ENCODE data around the gene TPTE2.
"Not testable (repeated sequence)": the region's sequence is repeated elsewhere in the genome, so short reads cannot be mapped to it uniquely, and the experiment has no call there.

Gene TPTE2

GRCh38 chr13:19567820-19568534 lies 6.6 kb upstream of the TPTE2 start:
- no peak for DNase-seq (ENCODE audit: low spot score)

GRCh38 chr13:19561585-19561984 lies 253 bp upstream of the TPTE2 start:
- DNase-seq (ENCODE audit: low spot score): no peak

- DNase-seq (ENCODE audit: low spot score): not testable (repeated sequence)
Observed at GRCh38 chr13:19560672-19561071, 660 bp downstream of the TPTE2 start.

GRCh38 chr13:19559739-19560138 lies 1.6 kb downstream of the TPTE2 start:
- not testable (repeated sequence) for DNase-seq (ENCODE audit: low spot score)

- DNase-seq (ENCODE audit: low spot score): not testable (repeated sequence)
Observed at GRCh38 chr13:19557287-19557686, 4.0 kb downstream of the TPTE2 start.

- not testable (repeated sequence) for DNase-seq (ENCODE audit: low spot score)
Observed at GRCh38 chr13:19549245-19549644, 12.1 kb downstream of the TPTE2 start.

- DNase-seq (ENCODE audit: low spot score): not testable (repeated sequence)
Observed at GRCh38 chr13:19525634-19526033, 35.7 kb downstream of the TPTE2 start.

GRCh38 chr13:19519049-19519448 lies 42.3 kb downstream of the TPTE2 start:
- no peak for DNase-seq (ENCODE audit: low spot score)

- DNase-seq (ENCODE audit: low spot score): not testable (repeated sequence)
Observed at GRCh38 chr13:19507623-19508022, 53.7 kb downstream of the TPTE2 start.

- DNase-seq (ENCODE audit: low spot score): not testable (repeated sequence)
Observed at GRCh38 chr13:19460126-19460525, 101.2 kb downstream of the TPTE2 start.

GRCh38 chr13:19439056-19439686 lies 122.2 kb downstream of the TPTE2 start:
- not testable (repeated sequence) for DNase-seq (ENCODE audit: low spot score)

- DNase-seq (ENCODE audit: low spot score): not testable (repeated sequence)
Observed at GRCh38 chr13:19437780-19438179, 123.6 kb downstream of the TPTE2 start.

GRCh38 chr13:19422236-19422635 lies 139.1 kb downstream of the TPTE2 start:
- not testable (repeated sequence) for DNase-seq (ENCODE audit: low spot score)

- not testable (repeated sequence) for DNase-seq (ENCODE audit: low spot score)
Observed at GRCh38 chr13:19412494-19412893, 148.8 kb downstream of the TPTE2 start.

- not testable (repeated sequence) for DNase-seq (ENCODE audit: low spot score)
Observed at GRCh38 chr13:19382746-19383511, 178.4 kb downstream of the TPTE2 start.

- no peak for DNase-seq (ENCODE audit: low spot score)
Observed at GRCh38 chr13:19382111-19382510, 179.2 kb downstream of the TPTE2 start.
